Peyer's patch (tissue), 4 donors: ENCODE results near the gene POLR1D.

Source experiments
- POLR2A ChIP-seq, 2 donors: fragments of 450-650 bp; IDR thresholded peaks; one replicate each; pipeline ENCODE4 v1.5.1; 2017; ENCODE audit warnings: antibody characterized with exemption in 2 of 2, mild to moderate bottlenecking in 2 of 2, moderate library complexity in 2 of 2
- TF ChIP-seq, protein P1 (sequence below), 6 experiments: fragments of 450-650 bp in 4 of 6; fragments of 200-600 bp in 2 of 6; sonication (generic) in 1 of 6; IDR thresholded peaks; one replicate each; pipeline ENCODE4 v1.5.1; 2017 to 2019; ENCODE audit warnings: antibody characterized with exemption in 6 of 6, mild to moderate bottlenecking in 3 of 6, moderate library complexity in 1 of 6

DNA sequence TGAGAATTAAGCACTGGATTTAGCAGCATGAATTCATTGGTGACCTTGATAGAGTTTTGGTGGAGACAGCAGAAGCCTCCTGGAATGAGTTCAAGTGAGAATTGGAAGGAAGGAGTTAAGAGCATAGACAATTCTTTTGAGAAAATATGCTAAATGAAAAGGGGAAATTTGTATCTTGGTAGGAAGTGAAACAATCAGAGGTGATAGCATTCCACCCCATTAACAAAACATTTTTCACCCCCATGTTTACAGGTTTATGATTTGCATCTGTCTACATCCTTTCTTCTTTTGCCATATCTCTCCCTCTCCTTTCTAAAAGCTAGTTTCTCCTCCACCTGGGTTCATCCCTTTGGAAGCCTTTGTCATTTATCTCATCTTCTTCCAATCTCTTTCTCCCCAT, 28.8 kb upstream of the POLR1D start:
- TF ChIP-seq, protein P1, sequence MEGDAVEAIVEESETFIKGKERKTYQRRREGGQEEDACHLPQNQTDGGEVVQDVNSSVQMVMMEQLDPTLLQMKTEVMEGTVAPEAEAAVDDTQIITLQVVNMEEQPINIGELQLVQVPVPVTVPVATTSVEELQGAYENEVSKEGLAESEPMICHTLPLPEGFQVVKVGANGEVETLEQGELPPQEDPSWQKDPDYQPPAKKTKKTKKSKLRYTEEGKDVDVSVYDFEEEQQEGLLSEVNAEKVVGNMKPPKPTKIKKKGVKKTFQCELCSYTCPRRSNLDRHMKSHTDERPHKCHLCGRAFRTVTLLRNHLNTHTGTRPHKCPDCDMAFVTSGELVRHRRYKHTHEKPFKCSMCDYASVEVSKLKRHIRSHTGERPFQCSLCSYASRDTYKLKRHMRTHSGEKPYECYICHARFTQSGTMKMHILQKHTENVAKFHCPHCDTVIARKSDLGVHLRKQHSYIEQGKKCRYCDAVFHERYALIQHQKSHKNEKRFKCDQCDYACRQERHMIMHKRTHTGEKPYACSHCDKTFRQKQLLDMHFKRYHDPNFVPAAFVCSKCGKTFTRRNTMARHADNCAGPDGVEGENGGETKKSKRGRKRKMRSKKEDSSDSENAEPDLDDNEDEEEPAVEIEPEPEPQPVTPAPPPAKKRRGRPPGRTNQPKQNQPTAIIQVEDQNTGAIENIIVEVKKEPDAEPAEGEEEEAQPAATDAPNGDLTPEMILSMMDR (IDR thresholded peaks at IDR 0.05), result no peak
- no peak for TF ChIP-seq POLR2A (IDR thresholded peaks at IDR 0.05)
